Trophoblast cell (in vitro differentiated cells and primary cell): ENCODE data around the gene INPP5D.

Source experiments
- DNase-seq, 2 donors: peaks; one replicate each; pipeline ENCODE4 v3.0.0-alpha.2; 2016
- H2AFZ ChIP-seq: 2 replicates; pipeline ENCODE4 v1.6.1; 2013; ENCODE audit warnings: low read length, moderate library complexity, mild to moderate bottlenecking; ENCODE audit not compliant: insufficient read depth, poor library complexity
- H2AK5ac ChIP-seq: 2 replicates; pipeline ENCODE4 v1.6.1; 2013; ENCODE audit warnings: mild to moderate bottlenecking, low read length
- H2BK120ac ChIP-seq: 2 replicates; pipeline ENCODE4 v1.6.1; 2013; ENCODE audit warnings: low read length, mild to moderate bottlenecking, moderate library complexity; ENCODE audit not compliant: insufficient read depth, poor library complexity
- H2BK12ac ChIP-seq: 2 replicates; pipeline ENCODE4 v1.6.1; 2013; ENCODE audit warnings: mild to moderate bottlenecking, low read length, moderate library complexity
- H2BK5ac ChIP-seq: 2 replicates; pipeline ENCODE4 v1.6.1; 2013; ENCODE audit warnings: low read length, low read depth, moderate library complexity, mild to moderate bottlenecking; ENCODE audit not compliant: poor library complexity
- H3K14ac ChIP-seq: 2 replicates; pipeline ENCODE4 v1.6.1; 2013; ENCODE audit warnings: mild to moderate bottlenecking, low read length
- H3K18ac ChIP-seq: 2 replicates; pipeline ENCODE4 v1.6.1; 2013; ENCODE audit warnings: mild to moderate bottlenecking, low read length
- H3K23ac ChIP-seq: 2 replicates; pipeline ENCODE4 v1.6.1; 2013; ENCODE audit warnings: low read length
- H3K27ac ChIP-seq: 2 replicates; pipeline ENCODE4 v1.5.1; 2013; ENCODE audit warnings: low read depth, mild to moderate bottlenecking, inconsistent platforms, low read length, moderate library complexity
- H3K27me3 ChIP-seq: 2 replicates; pipeline ENCODE4 v1.6.1; 2013; ENCODE audit warnings: inconsistent platforms, mild to moderate bottlenecking, low read length, moderate library complexity; ENCODE audit not compliant: insufficient read depth
- H3K36me3 ChIP-seq, 2 experiments: 1 replicate in 1 of 2; 2 replicates in 1 of 2; pipeline ENCODE4 v1.6.1; 2013; ENCODE audit warnings: low read length in 2 of 2, mild to moderate bottlenecking in 2 of 2, moderate library complexity in 1 of 2; ENCODE audit not compliant: insufficient read depth in 2 of 2, control insufficient read depth in 1 of 2
- H3K4ac ChIP-seq: 2 replicates; pipeline ENCODE4 v1.6.1; 2013; ENCODE audit warnings: low read depth, mild to moderate bottlenecking, low read length, moderate library complexity
- H3K4me1 ChIP-seq, 2 experiments: 1 replicate in 1 of 2; 2 replicates in 1 of 2; pipeline ENCODE4 v1.6.1; 2013; ENCODE audit warnings: low read length in 2 of 2, mild to moderate bottlenecking in 2 of 2, moderate library complexity in 1 of 2; ENCODE audit not compliant: insufficient read depth in 2 of 2, control insufficient read depth in 1 of 2
- H3K4me2 ChIP-seq: 2 replicates; pipeline ENCODE4 v1.6.1; 2013; ENCODE audit warnings: inconsistent platforms, mild to moderate bottlenecking, low read length, moderate library complexity
- H3K4me3 ChIP-seq: 2 replicates; pipeline ENCODE4 v1.5.1; 2013; ENCODE audit warnings: mild to moderate bottlenecking, low read depth, low read length, inconsistent platforms
- H3K79me1 ChIP-seq: one replicate; pipeline ENCODE4 v1.6.1; 2013; ENCODE audit warnings: low read length
- H3K79me2 ChIP-seq: 2 replicates; pipeline ENCODE4 v1.6.1; 2013; ENCODE audit warnings: low read length, mild to moderate bottlenecking; ENCODE audit not compliant: control insufficient read depth, insufficient read depth, poor library complexity
- H3K9ac ChIP-seq: 2 replicates; pipeline ENCODE4 v1.6.1; 2013; ENCODE audit warnings: mild to moderate bottlenecking, low read length
- H3K9me3 ChIP-seq: 2 replicates; pipeline ENCODE4 v1.6.1; 2013; ENCODE audit warnings: low read depth, mild to moderate bottlenecking, control low read depth, inconsistent platforms, low read length; ENCODE audit not compliant: insufficient read depth
- H4K12ac ChIP-seq: 2 replicates; pipeline ENCODE4 v1.6.1; 2013; ENCODE audit warnings: low read depth, mild to moderate bottlenecking, low read length, moderate library complexity
- H4K8ac ChIP-seq: 2 replicates; pipeline ENCODE4 v1.6.1; 2013; ENCODE audit warnings: low read depth, mild to moderate bottlenecking, low read length, moderate library complexity
- H4K91ac ChIP-seq: one replicate; pipeline ENCODE4 v1.6.1; 2013; ENCODE audit warnings: low read depth, mild to moderate bottlenecking, low read length, moderate library complexity
- WGBS: extraction: QIAGEN DNeasy Blood & Tissue Kit; methylation state at CpG from one replicate; pipeline ENCODE4 v1.1.7; 2013; ENCODE audit warnings: missing lambda C conversion rate; ENCODE audit not compliant: insufficient read length, insufficient coverage; ENCODE audit errors: extremely low coverage; 5-methylcytosine and 5-hydroxymethylcytosine counted together

The INPP5D gene

GRCh38 chr2:233061591-233062450 lies 1.7 kb downstream of the INPP5D start:
- H3K4me3 ChIP-seq: no peak overlapping the region
- no peaks in the 10 kb centered on the region for H3K36me3 ChIP-seq
- H3K18ac ChIP-seq: no peak overlapping the region
- WGBS: no CpG with 5 or more reads among the region's 12 CpGs
- H3K23ac ChIP-seq: no peak overlapping the region
- H3K9ac ChIP-seq: no peak overlapping the region
- no peak overlapping the region for H3K4me2 ChIP-seq
- H2BK5ac ChIP-seq: no peak overlapping the region
- DNase-seq: no peak
- H4K12ac ChIP-seq: no peak overlapping the region
- no peak overlapping the region for H2BK120ac ChIP-seq
- H2AFZ ChIP-seq: peak overlapping the region; percentile 37
- H2AK5ac ChIP-seq: no peak overlapping the region
- no peak overlapping the region for H3K14ac ChIP-seq
- peaks cover 2% of the 10 kb centered on the region for H3K9me3 ChIP-seq
- no peaks in the 10 kb centered on the region for H3K79me1 ChIP-seq
- no peak overlapping the region for H3K27ac ChIP-seq
- H3K27me3 ChIP-seq: no peaks in the 10 kb centered on the region
- no peak overlapping the region for H4K91ac ChIP-seq
- H4K8ac ChIP-seq: no peak overlapping the region
- H2BK12ac ChIP-seq: no peak overlapping the region
- H3K4ac ChIP-seq: no peak overlapping the region
- no peaks in the 10 kb centered on the region for H3K79me2 ChIP-seq
- peaks cover 13% of the 10 kb centered on the region in 2 experiments for H3K4me1 ChIP-seq

- Histone ChIP-seq H2BK12ac (no peak overlapping the region), H2AFZ (peak overlapping the region; percentile 37), H4K12ac (no peak overlapping the region), H3K27ac (no peak overlapping the region), H3K9me3 (peaks cover 2% of the 10 kb centered on the region), H3K79me2 (no peaks in the 10 kb centered on the region), H2BK5ac (no peak overlapping the region), H4K91ac (no peak overlapping the region), H3K23ac (no peak overlapping the region), H2BK120ac (no peak overlapping the region), H3K4me1 (peaks cover 13% of the 10 kb centered on the region in 2 experiments), H3K27me3 (no peaks in the 10 kb centered on the region), H3K79me1 (no peaks in the 10 kb centered on the region), H3K14ac (no peak overlapping the region), H3K4me2 (no peak overlapping the region), H3K9ac (no peak overlapping the region), H3K18ac (no peak overlapping the region), H3K4me3 (no peak overlapping the region), H4K8ac (no peak overlapping the region), H2AK5ac (peak overlapping the region; percentile 26), H3K4ac (no peak overlapping the region), H3K36me3 (no peaks in the 10 kb centered on the region)
- WGBS: no CpG with 5 or more reads among the region's 4 CpGs
- DNase-seq: no peak
Measured at GRCh38 chr2:233062451-233062850, 2.3 kb downstream of the INPP5D start.

GRCh38 chr2:233062946-233063268 lies 2.8 kb downstream of the INPP5D start:
- peaks cover 2% of the 10 kb centered on the region for H3K9me3 ChIP-seq

GRCh38 chr2:233063269-233063975 lies 3.3 kb downstream of the INPP5D start:
- H3K4me2 ChIP-seq: no peak overlapping the region

More at GRCh38 chr2:233062946-233063268, 2.8 kb downstream of the INPP5D start:
- Histone ChIP-seq H3K9ac (no peak overlapping the region), H4K8ac (no peak overlapping the region), H3K23ac (no peak overlapping the region), H3K4ac (no peak overlapping the region), H3K4me1 (peaks cover 13% of the 10 kb centered on the region in 2 experiments), H2BK120ac (no peak overlapping the region), H3K4me2 (no peak overlapping the region), H3K36me3 (no peaks in the 10 kb centered on the region), H4K91ac (no peak overlapping the region), H3K4me3 (no peak overlapping the region), H2BK5ac (no peak overlapping the region), H4K12ac (no peak overlapping the region), H3K18ac (no peak overlapping the region), H3K79me1 (no peaks in the 10 kb centered on the region), H3K27ac (no peak overlapping the region), H2BK12ac (no peak overlapping the region), H2AFZ (no peak overlapping the region), H3K79me2 (no peaks in the 10 kb centered on the region), H3K14ac (no peak overlapping the region), H3K27me3 (no peaks in the 10 kb centered on the region), H2AK5ac (no peak overlapping the region)
- no CpG with 5 or more reads among the region's 6 CpGs for WGBS
- DNase-seq: no peak

More at GRCh38 chr2:233063269-233063975, 3.3 kb downstream of the INPP5D start:
- Histone ChIP-seq H3K18ac (no peak overlapping the region), H3K4me3 (no peak overlapping the region), H3K79me2 (no peaks in the 10 kb centered on the region), H2AK5ac (no peak overlapping the region), H2BK120ac (no peak overlapping the region), H2AFZ (no peak overlapping the region), H3K14ac (no peak overlapping the region), H2BK12ac (no peak overlapping the region), H3K36me3 (no peaks in the 10 kb centered on the region), H3K4me1 (peaks cover 13% of the 10 kb centered on the region in 2 experiments), H4K91ac (no peak overlapping the region), H2BK5ac (no peak overlapping the region), H4K8ac (no peak overlapping the region), H3K27ac (no peak overlapping the region), H3K23ac (no peak overlapping the region), H3K27me3 (no peaks in the 10 kb centered on the region), H3K9me3 (peaks cover 2% of the 10 kb centered on the region), H3K9ac (no peak overlapping the region), H4K12ac (no peak overlapping the region), H3K4ac (no peak overlapping the region), H3K79me1 (no peaks in the 10 kb centered on the region)
- no peak for DNase-seq
- no CpG with 5 or more reads among the region's 13 CpGs for WGBS
